Hepatocyte (in vitro differentiated cells): Measurements from ENCODE around the gene TEKT2. TPM values are rescaled to one million over a fixed set of nuclear protein-coding genes. Genes with fewer than 3 reads are reported as not detected.

Experiments used
- DNase-seq: peaks from one replicate; pipeline ENCODE4 v3.0.0-alpha.2; 2016; ENCODE audit warnings: low spot score
- H2AFZ ChIP-seq: fragments of 200-600 bp; sonication (generic); 2 replicates; pipeline ENCODE4 v1.6.0; 2016; ENCODE audit warnings: antibody characterized with exemption, mild to moderate bottlenecking
- H3K27ac ChIP-seq: fragments of 200-600 bp; sonication (generic); 2 replicates; pipeline ENCODE4 v1.5.1; 2016; ENCODE audit warnings: mild to moderate bottlenecking
- H3K27me3 ChIP-seq: fragments of 200-600 bp; sonication (generic); 2 replicates; pipeline ENCODE4 v1.6.1; 2016
- H3K36me3 ChIP-seq: fragments of 200-600 bp; sonication (generic); replicated peaks from 2 replicates; pipeline ENCODE4 v1.5.1; 2016; ENCODE audit warnings: low read depth; ENCODE audit not compliant: insufficient read depth
- H3K4me1 ChIP-seq: fragments of 200-600 bp; sonication (generic); 2 replicates; pipeline ENCODE4 v1.5.1; 2016; ENCODE audit warnings: mild to moderate bottlenecking, moderate library complexity; ENCODE audit not compliant: insufficient read depth
- H3K4me2 ChIP-seq: fragments of 200-600 bp; sonication (generic); 2 replicates; pipeline ENCODE4 v1.6.0; 2016
- H3K4me3 ChIP-seq: fragments of 200-600 bp; sonication (generic); 2 replicates; pipeline ENCODE4 v1.5.1; 2016; ENCODE audit warnings: mild to moderate bottlenecking
- H3K79me2 ChIP-seq: fragments of 200-600 bp; sonication (generic); 2 replicates; pipeline ENCODE4 v1.6.0; 2017; ENCODE audit warnings: mild to moderate bottlenecking
- H3K9me2 ChIP-seq: fragments of 200-600 bp; sonication (generic); replicated peaks from 2 replicates; pipeline ENCODE4 v1.6.0; 2017; ENCODE audit warnings: mild to moderate bottlenecking; ENCODE audit not compliant: insufficient read depth
- H3K9me3 ChIP-seq: fragments of 200-600 bp; sonication (generic); 2 replicates; pipeline ENCODE4 v1.5.1; 2016; ENCODE audit warnings: low read depth, mild to moderate bottlenecking
- H4K20me1 ChIP-seq: fragments of 200-600 bp; sonication (generic); 2 replicates; pipeline ENCODE4 v1.6.0; 2016; ENCODE audit warnings: mild to moderate bottlenecking; ENCODE audit not compliant: insufficient read depth, poor library complexity, severe bottlenecking
- EZH2 ChIP-seq: fragments of 200-600 bp; sonication (generic); IDR thresholded peaks from 2 replicates; pipeline ENCODE4 v1.6.1; 2016; ENCODE audit warnings: antibody characterized with exemption, mild to moderate bottlenecking, borderline replicate concordance
- EZH2phosphoT487 ChIP-seq: fragments of 200-600 bp; sonication (generic); IDR thresholded peaks from one replicate; pipeline ENCODE4 v1.6.1; 2018; ENCODE audit warnings: antibody characterized with exemption, mild to moderate bottlenecking, low read depth, moderate library complexity; ENCODE audit not compliant: unreplicated experiment, severe bottlenecking
- WGBS: methylation state at CpG from one replicate; pipeline ENCODE4 v1.1.6; 2016; ENCODE audit warnings: low lambda C conversion rate; ENCODE audit errors: missing lambda C conversion rate; 5-methylcytosine and 5-hydroxymethylcytosine counted together
- polyA plus RNA-seq: library from polyadenylated mRNA; unstranded; fragments of >200 nt; fragmentation: Nextera tagmentation; extraction: Ambion mirVana; gene quantifications from 2 replicates; pipeline ENCODE4 v1.2.1, GENCODE V29; 2016
- total RNA-seq: library from RNA; depleted of rRNA; stranded (reverse); fragments of >200 nt; gene quantifications from 2 replicates; pipeline ENCODE4 v1.2.3, GENCODE V29; 2014
- TF ChIP-seq, protein P1 (sequence below): fragments of 200-600 bp; sonication (generic); IDR thresholded peaks from 2 replicates; pipeline ENCODE4 v1.5.1; 2016; ENCODE audit warnings: antibody characterized with exemption, mild to moderate bottlenecking; ENCODE audit not compliant: poor library complexity

TEKT2 gene
- total and polyA plus RNA-seq, 2 experiments from 2014 or later, result 1.1 to 1.4 TPM

DNA sequence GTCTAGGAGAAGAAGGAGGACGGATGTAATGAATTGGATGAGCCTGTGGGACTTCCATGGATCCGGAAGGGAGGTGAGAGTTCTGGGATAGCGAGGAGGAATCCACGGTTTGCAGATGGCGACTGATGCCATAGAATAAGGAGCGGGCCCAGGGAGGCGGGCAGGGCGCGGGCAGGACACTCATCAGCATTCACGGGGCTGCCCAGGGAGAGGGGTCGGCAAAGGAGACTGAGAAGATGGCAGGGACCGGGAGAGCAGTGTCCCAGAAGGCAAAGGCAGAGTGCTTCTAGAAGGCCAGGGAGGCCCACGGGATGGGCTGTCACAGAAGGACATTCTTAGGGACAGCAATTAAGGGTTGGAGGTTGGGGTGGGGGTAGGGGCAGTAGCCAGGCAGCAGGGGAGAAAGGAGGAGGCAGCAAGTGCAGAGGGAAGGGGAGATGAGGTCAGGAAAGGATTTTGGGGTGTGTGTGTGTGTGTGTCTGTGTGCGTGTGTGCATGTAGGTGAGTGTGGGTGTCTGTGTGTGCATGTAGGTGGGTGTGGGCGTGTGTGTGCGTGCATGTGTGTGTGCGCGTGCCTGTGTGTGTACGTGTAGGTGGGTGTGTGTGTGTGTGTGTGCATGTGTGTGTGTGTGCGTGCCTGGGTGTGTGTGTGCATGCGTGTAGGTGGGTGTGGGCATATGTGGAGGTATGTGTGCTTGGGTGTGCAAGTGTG lies 42.3 kb downstream of the TEKT2 start:
- Histone ChIP-seq H3K4me1 (peaks cover 22% of the 10 kb centered on the region), H3K79me2 (no peaks in the 10 kb centered on the region), H3K4me2 (peak overlapping the region; percentile 96), H3K27me3 (peaks cover 21% of the 10 kb centered on the region), H3K4me3 (no peak overlapping the region), H2AFZ (no peak overlapping the region), H3K27ac (no peak overlapping the region), H3K36me3 (no peaks in the 10 kb centered on the region), H3K9me2 (no peaks in the 10 kb centered on the region), H3K9me3 (no peaks in the 10 kb centered on the region), H4K20me1 (no peaks in the 10 kb centered on the region)
- TF ChIP-seq EZH2 (no peak), EZH2phosphoT487 (no peak)
- TF ChIP-seq, protein P1, sequence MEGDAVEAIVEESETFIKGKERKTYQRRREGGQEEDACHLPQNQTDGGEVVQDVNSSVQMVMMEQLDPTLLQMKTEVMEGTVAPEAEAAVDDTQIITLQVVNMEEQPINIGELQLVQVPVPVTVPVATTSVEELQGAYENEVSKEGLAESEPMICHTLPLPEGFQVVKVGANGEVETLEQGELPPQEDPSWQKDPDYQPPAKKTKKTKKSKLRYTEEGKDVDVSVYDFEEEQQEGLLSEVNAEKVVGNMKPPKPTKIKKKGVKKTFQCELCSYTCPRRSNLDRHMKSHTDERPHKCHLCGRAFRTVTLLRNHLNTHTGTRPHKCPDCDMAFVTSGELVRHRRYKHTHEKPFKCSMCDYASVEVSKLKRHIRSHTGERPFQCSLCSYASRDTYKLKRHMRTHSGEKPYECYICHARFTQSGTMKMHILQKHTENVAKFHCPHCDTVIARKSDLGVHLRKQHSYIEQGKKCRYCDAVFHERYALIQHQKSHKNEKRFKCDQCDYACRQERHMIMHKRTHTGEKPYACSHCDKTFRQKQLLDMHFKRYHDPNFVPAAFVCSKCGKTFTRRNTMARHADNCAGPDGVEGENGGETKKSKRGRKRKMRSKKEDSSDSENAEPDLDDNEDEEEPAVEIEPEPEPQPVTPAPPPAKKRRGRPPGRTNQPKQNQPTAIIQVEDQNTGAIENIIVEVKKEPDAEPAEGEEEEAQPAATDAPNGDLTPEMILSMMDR, result no peak
- no peak for DNase-seq
- 92% methylated on average over 17 of the region's 21 CpGs for WGBS

GRCh38 chr1:36126797-36127500 lies 43.1 kb downstream of the TEKT2 start:
- Histone ChIP-seq H3K27ac (no peak overlapping the region), H3K4me3 (no peak overlapping the region), H3K4me2 (peak overlapping the region; percentile 56), H3K9me3 (no peaks in the 10 kb centered on the region), H2AFZ (no peak overlapping the region), H3K27me3 (peaks cover 21% of the 10 kb centered on the region), H3K9me2 (no peaks in the 10 kb centered on the region), H4K20me1 (no peaks in the 10 kb centered on the region), H3K36me3 (no peaks in the 10 kb centered on the region), H3K79me2 (no peaks in the 10 kb centered on the region), H3K4me1 (peaks cover 22% of the 10 kb centered on the region)
- DNase-seq, result no peak
- WGBS, result 68% methylated on average over 5 of the region's 7 CpGs
- TF ChIP-seq EZH2, result no peak
- TF ChIP-seq EZH2phosphoT487, result no peak
- TF ChIP-seq, protein P1, result no peak

- no peak for TF ChIP-seq EZH2
- TF ChIP-seq EZH2phosphoT487, result no peak
- TF ChIP-seq, protein P1, result no peak
- WGBS, result 80% methylated on average over 9 of the region's 11 CpGs
Measured at GRCh38 chr1:36128126-36128904, 44.4 kb downstream of the TEKT2 start.

More at GRCh38 chr1:36128126-36128904, 44.4 kb downstream of the TEKT2 start:
- DNase-seq, result no peak
- Histone ChIP-seq H3K36me3 (no peaks in the 10 kb centered on the region), H4K20me1 (no peaks in the 10 kb centered on the region), H3K9me2 (no peaks in the 10 kb centered on the region), H3K4me3 (no peak overlapping the region), H3K27me3 (peaks cover 16% of the 10 kb centered on the region), H3K4me1 (peaks cover 22% of the 10 kb centered on the region), H3K4me2 (no peak overlapping the region), H3K27ac (no peak overlapping the region), H3K9me3 (no peaks in the 10 kb centered on the region), H2AFZ (no peak overlapping the region), H3K79me2 (no peaks in the 10 kb centered on the region)
